Transverse colon (tissue), 4 donors: ENCODE measurements around the gene CATSPER1. TPM values are rescaled to one million over a fixed set of nuclear protein-coding genes. Genes with fewer than 3 reads are reported as not detected.

Experiments used
- DNase-seq: peaks from one replicate; pipeline ENCODE4 v3.0.0-alpha.2; 2019
- H3K27ac ChIP-seq, 4 donors: fragments of 200-600 bp; sonication (generic); 2 replicates each; pipeline ENCODE4 v1.5.1; 2016 to 2018; ENCODE audit warnings: inconsistent platforms in 4 of 4
- H3K27me3 ChIP-seq: fragments of 200-600 bp; sonication (generic); 2 replicates; pipeline ENCODE4 v1.5.1; 2017; ENCODE audit warnings: inconsistent platforms
- H3K36me3 ChIP-seq, 4 donors: fragments of 200-600 bp; sonication (generic); 2 replicates each; pipeline ENCODE4 v1.5.1; 2017 to 2019; ENCODE audit warnings: inconsistent platforms in 4 of 4
- H3K4me1 ChIP-seq, 4 donors: fragments of 200-600 bp; sonication (generic); 2 replicates each; pipeline ENCODE4 v1.5.1; 2017 to 2020; ENCODE audit warnings: inconsistent platforms in 4 of 4
- H3K4me3 ChIP-seq, 4 donors: fragments of 200-600 bp; sonication (generic); 1 replicate in 1 of 4; 2 replicates in 3 of 4; pipeline versions ENCODE4 v1.5.1 to v1.6.1; 2017 to 2019; ENCODE audit warnings: inconsistent platforms in 4 of 4
- H3K9me3 ChIP-seq, 2 donors: fragments of 200-600 bp; sonication (generic); 2 replicates each; pipeline ENCODE4 v1.5.1; 2017 to 2019; ENCODE audit warnings: inconsistent platforms in 2 of 2
- CTCF ChIP-seq, 5 experiments: fragments of 200-600 bp in 3 of 5; fragments of 450-650 bp in 2 of 5; sonication (generic) in 3 of 5; IDR thresholded peaks; 1 replicate in 2 of 5; 2 replicates in 3 of 5; pipeline ENCODE4 v1.5.1; 2016 to 2017; ENCODE audit warnings: antibody characterized with exemption in 5 of 5, inconsistent platforms in 3 of 5, mild to moderate bottlenecking in 2 of 5, moderate library complexity in 1 of 5
- EP300 ChIP-seq: sonication (generic); formaldehyde crosslinking; IDR thresholded peaks from one replicate; pipeline ENCODE4 v1.6.1; 2017; ENCODE audit warnings: antibody characterized with exemption, low read depth
- POLR2A ChIP-seq: fragments of 450-650 bp; IDR thresholded peaks from one replicate; pipeline ENCODE4 v1.6.1; 2016; ENCODE audit warnings: antibody characterized with exemption, mild to moderate bottlenecking, moderate library complexity
- POLR2AphosphoS5 ChIP-seq, 3 donors: sonication (generic); formaldehyde crosslinking; IDR thresholded peaks; one replicate each; pipeline ENCODE4 v1.6.1; 2016; ENCODE audit warnings: antibody characterized with exemption in 3 of 3
- WGBS, 2 donors: methylation state at CpG; one replicate each; pipeline ENCODE4 v1.1.5; 2018; ENCODE audit warnings: low coverage in 1 of 2; 5-methylcytosine and 5-hydroxymethylcytosine counted together
- in situ Hi-C, 4 donors: fragments of 200-750 bp; cut with MboI; loops; one replicate each; pipeline versions ENCODE4 v1.15.0 to v1.15.1; 2017; ENCODE audit warnings: low sequenced_read_pairs in 3 of 4, low pct_ligation_motif_present in 1 of 4, low pct_unique_long_range_greater_than_20kb in 1 of 4
- intact Hi-C: fragments of 100-400 bp; cut with DNase I; formaldehyde crosslinking; loops from one replicate; pipeline ENCODE4 v1.15.1; 2023; ENCODE audit warnings: low total_unique reads
- total RNA-seq, 4 donors: library from RNA; depleted of rRNA; stranded (reverse); fragments of >200 nt; gene quantifications; one replicate each; pipeline ENCODE4 v1.1.0, GENCODE V29; 2016

Gene CATSPER1
- total RNA-seq, 4 donors from 2014 or later, result not detected

GRCh38 chr11:66061268-66061667 lies 35.0 kb upstream of the CATSPER1 start:
- no peaks in the 10 kb centered on the region for H3K9me3 ChIP-seq
- DNase-seq, result no peak
- peaks cover 0 to 97% (median 46%) of the 10 kb centered on the region in 4 donors for H3K36me3 ChIP-seq
- 76% methylated on average over 6 of the region's 6 CpGs; no CpG with 5 or more reads in 1 of the 2 donors for WGBS, 2 donors
- H3K27ac ChIP-seq, result no peak overlapping the region
- no peak overlapping the region for H3K4me3 ChIP-seq
- no peaks in the 10 kb centered on the region for H3K27me3 ChIP-seq
- in situ Hi-C loops (no loop called here), intact Hi-C loops (no loop called here)
- no peak for TF ChIP-seq POLR2A
- no peak for TF ChIP-seq POLR2AphosphoS5 (IDR thresholded peaks at IDR 0.05)
- no peak for TF ChIP-seq CTCF (IDR thresholded peaks at IDR 0.05)
- TF ChIP-seq EP300, result no peak
- H3K4me1 ChIP-seq, result no peaks in the 10 kb centered on the region

DNA sequence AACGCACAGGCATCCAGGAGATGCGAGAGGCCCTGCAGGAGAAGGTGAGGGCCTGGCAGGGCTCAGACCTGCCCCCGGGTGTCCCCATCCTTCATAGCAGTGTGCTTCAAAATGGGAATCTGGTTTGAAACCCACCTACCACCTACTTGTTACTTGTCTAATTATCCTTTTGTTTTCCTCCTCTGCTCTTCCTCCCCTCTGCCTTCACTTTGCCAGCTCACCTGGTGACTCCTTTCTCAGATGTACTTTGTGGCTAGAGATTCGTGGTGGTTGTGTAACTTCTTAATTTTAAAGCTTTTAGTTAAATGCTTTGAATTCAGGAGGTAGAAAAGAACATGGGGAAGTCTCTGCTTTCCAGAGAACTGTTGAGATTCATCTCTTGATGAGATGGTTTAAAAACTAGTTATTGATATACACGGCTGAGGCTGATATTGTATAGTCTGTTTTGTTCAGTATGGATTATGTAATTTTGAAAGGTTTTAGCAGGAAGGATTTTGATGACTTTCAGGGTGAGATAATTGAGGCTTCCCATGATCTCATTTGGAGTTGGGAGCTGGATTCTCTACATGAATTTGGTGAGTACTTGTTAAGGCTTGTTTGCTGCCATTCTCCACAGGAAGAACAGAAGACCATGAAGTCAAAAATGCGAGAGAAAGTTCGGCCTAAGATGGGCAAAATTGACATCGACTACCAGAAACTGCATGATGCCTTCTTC lies 33.8 kb upstream of the CATSPER1 start:
- in situ Hi-C loops (no loop called here), intact Hi-C loops (no loop called here)
- Histone ChIP-seq H3K9me3 (no peaks in the 10 kb centered on the region), H3K27me3 (no peaks in the 10 kb centered on the region), H3K27ac (no peak overlapping the region), H3K4me3 (no peak overlapping the region), H3K4me1 (no peaks in the 10 kb centered on the region), H3K36me3 (peaks cover 0 to 96% (median 47%) of the 10 kb centered on the region in 4 donors)
- TF ChIP-seq POLR2A, result no peak
- TF ChIP-seq POLR2AphosphoS5 (IDR thresholded peaks at IDR 0.05), result no peak
- TF ChIP-seq CTCF (IDR thresholded peaks at IDR 0.05), result no peak
- no peak for TF ChIP-seq EP300
- 66 to 82% methylated on average over 5 to 8 of the region's 8 CpGs for WGBS, 2 donors
- no peak for DNase-seq

GRCh38 chr11:66056501-66056900 lies 30.2 kb upstream of the CATSPER1 start:
- no peak for DNase-seq
- intact Hi-C loops, result no loop called here

DNA sequence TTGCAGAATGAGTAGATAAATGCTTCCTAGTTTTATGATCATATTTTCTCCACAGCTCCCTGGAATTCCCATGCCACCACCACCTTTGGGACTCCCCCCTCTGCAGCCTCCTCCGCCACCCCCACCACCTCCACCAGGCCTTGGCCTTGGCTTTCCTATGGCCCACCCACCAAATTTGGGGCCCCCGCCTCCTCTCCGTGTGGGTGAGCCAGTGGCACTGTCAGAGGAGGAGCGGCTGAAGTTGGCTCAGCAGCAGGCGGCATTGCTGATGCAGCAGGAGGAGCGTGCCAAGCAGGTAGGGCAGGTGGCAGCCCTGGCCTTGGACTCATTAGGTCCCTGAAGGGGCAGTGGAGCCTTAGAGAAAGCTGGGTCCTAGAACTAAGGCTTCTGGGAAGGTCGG lies 28.7 kb upstream of the CATSPER1 start:
- 80 to 97% methylated on average over 1 to 7 of the region's 7 CpGs for WGBS, 2 donors
- no peak for DNase-seq
- H3K4me3 ChIP-seq, result no peak overlapping the region
- H3K4me1 ChIP-seq, result peaks cover 5 to 29% (median 18%) of the 10 kb centered on the region in 4 donors
- H3K9me3 ChIP-seq, result no peaks in the 10 kb centered on the region
- in situ Hi-C loops, result no loop called here
- H3K27me3 ChIP-seq, result no peaks in the 10 kb centered on the region
- H3K36me3 ChIP-seq, result peaks cover 0 to 57% (median 26%) of the 10 kb centered on the region in 4 donors
- H3K27ac ChIP-seq, result no peak overlapping the region
- TF ChIP-seq EP300 (no peak), POLR2A (no peak), POLR2AphosphoS5 (IDR thresholded peaks at IDR 0.05) (no peak), CTCF (IDR thresholded peaks at IDR 0.05) (no peak)
- intact Hi-C loops, result no loop called here

More at GRCh38 chr11:66056501-66056900, 30.2 kb upstream of the CATSPER1 start:
- H3K4me3 ChIP-seq, result no peak overlapping the region
- H3K9me3 ChIP-seq, result no peaks in the 10 kb centered on the region
- no peak overlapping the region for H3K27ac ChIP-seq
- 72% methylated on average over 7 of the region's 7 CpGs; no CpG with 5 or more reads in 1 of the 2 donors for WGBS, 2 donors
- in situ Hi-C loops, result no loop called here
- peaks cover 0 to 71% (median 34%) of the 10 kb centered on the region in 4 donors for H3K36me3 ChIP-seq
- H3K4me1 ChIP-seq, result peaks cover 5 to 18% (median 12%) of the 10 kb centered on the region in 4 donors
- no peaks in the 10 kb centered on the region for H3K27me3 ChIP-seq
- TF ChIP-seq POLR2A (no peak), EP300 (no peak), CTCF (IDR thresholded peaks at IDR 0.05) (no peak), POLR2AphosphoS5 (IDR thresholded peaks at IDR 0.05) (no peak)
